ENCODE data around the gene EIF2AK2. TPM values are rescaled to one million over a fixed set of nuclear protein-coding genes. Genes with fewer than 3 reads are reported as not detected.

Gene EIF2AK2
- total RNA-seq, 4 donors from 2014 or later, result 28.6 to 41.7 (median 31.0) TPM

GRCh38 chr2:37105150-37105549 is 51.6 kb downstream of the EIF2AK2 start:
- H3K36me3 ChIP-seq, result peaks cover 36 to 40% of the 10 kb centered on the region in 2 donors
- no peaks in the 10 kb centered on the region for H3K9me3 ChIP-seq
- TF ChIP-seq CTCF (IDR thresholded peaks at IDR 0.05) (no peak), POLR2A (IDR thresholded peaks at IDR 0.05) (no peak)
- DNase-seq, result no peak
- no peak overlapping the region for H3K4me3 ChIP-seq (replicated peaks in 1 of 3)
- no peaks in the 10 kb centered on the region for H3K4me1 ChIP-seq
- intact Hi-C loops (cut with DNase I), result no loop called here
- 89 to 92% methylated on average over 5 of the region's 5 CpGs for WGBS, 2 donors
- no peaks in the 10 kb centered on the region for H3K27me3 ChIP-seq
- no peak overlapping the region for H3K27ac ChIP-seq

- Histone ChIP-seq H3K36me3 (peaks cover 36 to 39% of the 10 kb centered on the region in 2 donors), H3K9me3 (no peaks in the 10 kb centered on the region), H3K27ac (no peak overlapping the region), H3K27me3 (no peaks in the 10 kb centered on the region), H3K4me3 (replicated peaks in 1 of 3) (no peak overlapping the region), H3K4me1 (no peaks in the 10 kb centered on the region)
- TF ChIP-seq POLR2A (IDR thresholded peaks at IDR 0.05) (no peak), CTCF (IDR thresholded peaks at IDR 0.05) (no peak)
- WGBS, 2 donors, result 94 to 98% methylated on average over 2 of the region's 2 CpGs
- intact Hi-C loops (cut with DNase I), result no loop called here
- DNase-seq, result no peak
These were observed 52.6 kb downstream of the EIF2AK2 start for GRCh38 chr2:37104178-37104577.

GRCh38 chr2:37102588-37102987 is 54.2 kb downstream of the EIF2AK2 start:
- TF ChIP-seq CTCF (IDR thresholded peaks at IDR 0.05) (no peak), POLR2A (IDR thresholded peaks at IDR 0.05) (no peak)
- intact Hi-C loops (cut with DNase I), result no loop called here
- Histone ChIP-seq H3K36me3 (peaks cover 23 to 35% of the 10 kb centered on the region in 2 donors), H3K4me1 (no peaks in the 10 kb centered on the region), H3K4me3 (replicated peaks in 1 of 3) (no peak overlapping the region), H3K9me3 (no peaks in the 10 kb centered on the region), H3K27ac (no peak overlapping the region), H3K27me3 (no peaks in the 10 kb centered on the region)
- no peak for DNase-seq
- WGBS, 2 donors, result 94 to 95% methylated on average over 3 of the region's 3 CpGs

GRCh38 chr2:37100054-37100453 is 56.7 kb downstream of the EIF2AK2 start:
- H3K36me3 ChIP-seq, result peaks cover 14 to 33% of the 10 kb centered on the region in 2 donors

More at GRCh38 chr2:37100054-37100453, 56.7 kb downstream of the EIF2AK2 start:
- no peaks in the 10 kb centered on the region for H3K27me3 ChIP-seq
- H3K27ac ChIP-seq, result no peak overlapping the region
- intact Hi-C loops (cut with DNase I), result no loop called here
- no peak for DNase-seq
- H3K4me3 ChIP-seq (replicated peaks in 1 of 3), result no peak overlapping the region
- TF ChIP-seq POLR2A (IDR thresholded peaks at IDR 0.05) (no peak), CTCF (IDR thresholded peaks at IDR 0.05) (no peak)
- no peaks in the 10 kb centered on the region for H3K9me3 ChIP-seq
- 63 to 69% methylated on average over 1 of the region's 1 CpG for WGBS, 2 donors
- H3K4me1 ChIP-seq, result no peaks in the 10 kb centered on the region
